Gastroesophageal sphincter (tissue), 4 donors: ENCODE data around the gene RREB1. TPM values are rescaled to one million over a fixed set of nuclear protein-coding genes. Genes with fewer than 3 reads are reported as not detected.

Experiments used
- ATAC-seq: fragments of 150-250 bp; one replicate; pipeline ENCODE4 v1.9.1; 2016; ENCODE audit warnings: mild to moderate bottlenecking, moderate library complexity
- H3K27ac ChIP-seq, 4 donors: fragments of 200-600 bp; sonication (generic) in 3 of 4; 1 replicate in 3 of 4; 2 replicates in 1 of 4; pipeline ENCODE4 v1.5.1; 2016 to 2019
- H3K27me3 ChIP-seq: fragments of 200-600 bp; sonication (generic); one replicate; pipeline ENCODE4 v1.5.1; 2019
- H3K36me3 ChIP-seq, 2 donors: fragments of 200-600 bp; sonication (generic); one replicate each; pipeline ENCODE4 v1.5.1; 2019; ENCODE audit warnings: control low read depth in 1 of 2
- H3K4me1 ChIP-seq, 3 donors: fragments of 200-600 bp; sonication (generic); 1 replicate in 2 of 3; 2 replicates in 1 of 3; pipeline ENCODE4 v1.5.1; 2016 to 2019; ENCODE audit warnings: control low read depth in 2 of 3
- H3K4me3 ChIP-seq, 2 donors: fragments of 200-600 bp; sonication (generic); one replicate each; pipeline ENCODE4 v1.5.1; 2019; ENCODE audit warnings: mild to moderate bottlenecking in 1 of 2, moderate library complexity in 1 of 2
- H3K9me3 ChIP-seq, 3 donors: fragments of 200-600 bp; sonication (generic); one replicate each; pipeline ENCODE4 v1.5.1; 2017 to 2019; ENCODE audit warnings: control low read depth in 2 of 3
- CTCF ChIP-seq, 4 experiments: fragments of 200-600 bp in 2 of 4; fragments of 450-650 bp in 2 of 4; sonication (generic) in 1 of 4; IDR thresholded peaks; one replicate each; pipeline ENCODE4 v1.5.1; 2017 to 2019; ENCODE audit warnings: antibody characterized with exemption in 4 of 4, mild to moderate bottlenecking in 2 of 4, moderate library complexity in 2 of 4
- EP300 ChIP-seq: sonication (generic); formaldehyde crosslinking; IDR thresholded peaks from one replicate; pipeline ENCODE4 v1.6.1; 2017; ENCODE audit warnings: antibody characterized with exemption, mild to moderate bottlenecking
- POLR2A ChIP-seq, 2 donors: fragments of 450-650 bp; IDR thresholded peaks; one replicate each; pipeline ENCODE4 v1.6.1; 2017; ENCODE audit warnings: antibody characterized with exemption in 2 of 2, mild to moderate bottlenecking in 2 of 2, moderate library complexity in 1 of 2
- POLR2AphosphoS5 ChIP-seq: sonication (generic); formaldehyde crosslinking; IDR thresholded peaks from one replicate; pipeline ENCODE4 v1.6.1; 2017; ENCODE audit warnings: antibody characterized with exemption
- WGBS, 2 donors: methylation state at CpG; one replicate each; pipeline ENCODE4 v1.1.5; 2018; ENCODE audit warnings: low coverage in 1 of 2; 5-methylcytosine and 5-hydroxymethylcytosine counted together
- total RNA-seq, 4 donors: library from RNA; depleted of rRNA; stranded (reverse); fragments of >200 nt; gene quantifications; one replicate each; pipeline ENCODE4 v1.1.0, GENCODE V29; 2016

Gene RREB1
- total RNA-seq, 4 donors from 2014 or later = 20.3 to 40.8 (median 28.1) TPM

DNA sequence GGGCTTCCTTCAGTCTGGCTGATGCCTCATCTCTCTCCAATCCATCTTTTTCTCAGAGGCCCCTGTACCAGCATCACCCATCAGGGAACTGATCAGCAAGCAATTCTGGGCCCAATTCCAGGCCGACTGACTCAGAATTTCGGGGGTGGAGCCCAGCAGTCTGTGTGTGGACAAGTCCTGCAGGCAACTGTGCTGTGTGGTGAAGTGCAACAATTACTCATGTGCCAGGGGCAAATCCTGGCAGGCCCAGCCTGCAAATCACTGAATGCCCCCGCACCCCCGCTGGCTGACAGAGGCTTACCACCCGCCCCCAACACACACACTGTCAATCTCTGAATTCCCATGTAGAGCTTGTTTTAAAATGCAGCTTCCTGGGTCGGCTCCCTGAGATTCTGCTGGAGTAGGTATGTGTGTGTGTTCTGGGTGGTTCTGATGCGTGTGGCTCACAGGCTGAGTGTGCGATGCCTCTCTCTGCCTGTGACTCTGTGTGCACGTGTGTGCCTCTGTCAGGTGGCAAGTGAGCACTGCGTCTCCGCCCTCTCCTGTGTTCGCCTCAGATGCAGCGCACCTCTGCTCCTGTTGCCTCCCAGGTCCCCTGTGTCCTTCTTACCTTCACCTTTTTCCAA is 159.8 kb downstream of the RREB1 start:
- WGBS, 2 donors = 62 to 64% methylated on average over 7 to 8 of the region's 13 CpGs

DNA sequence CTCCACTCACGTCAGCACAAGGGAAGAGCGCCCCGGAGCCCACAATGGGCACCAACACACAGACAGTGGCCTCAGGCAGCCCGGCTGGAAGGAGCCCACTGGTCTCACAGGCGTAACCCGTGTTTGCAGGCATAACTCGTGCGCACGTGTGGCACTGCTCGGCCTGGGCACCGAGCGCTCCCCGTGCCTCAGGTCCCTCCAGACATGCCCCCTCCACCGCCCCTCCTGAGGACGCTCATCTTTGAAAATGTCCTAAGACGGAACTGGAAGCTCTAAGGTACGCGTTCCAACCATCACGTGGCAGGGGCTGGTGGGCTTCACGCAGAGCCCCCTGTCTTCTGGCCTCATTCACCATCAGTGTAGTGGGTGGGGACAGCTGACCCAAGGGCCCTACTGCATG is 160.6 kb downstream of the RREB1 start:
- 93% methylated on average over 13 of the region's 20 CpGs; no CpG with 5 or more reads in 1 of the 2 donors for WGBS, 2 donors
- H3K27ac ChIP-seq = no peak overlapping the region
- H3K4me3 ChIP-seq = no peak overlapping the region
- no peaks in the 10 kb centered on the region for H3K27me3 ChIP-seq
- H3K9me3 ChIP-seq = peaks cover 0 to 8% (median 0%) of the 10 kb centered on the region in 3 donors
- H3K4me1 ChIP-seq = no peaks in the 10 kb centered on the region
- no peak for ATAC-seq
- no peaks in the 10 kb centered on the region for H3K36me3 ChIP-seq
- no peak for TF ChIP-seq POLR2A (IDR thresholded peaks at IDR 0.05)
- no peak for TF ChIP-seq POLR2AphosphoS5
- TF ChIP-seq EP300 = no peak
- no peak for TF ChIP-seq CTCF (IDR thresholded peaks at IDR 0.05)

More for the DNA sequence above, 159.8 kb downstream of the RREB1 start:
- no peak overlapping the region for H3K4me3 ChIP-seq
- peaks cover 0 to 8% (median 0%) of the 10 kb centered on the region in 3 donors for H3K9me3 ChIP-seq
- H3K27me3 ChIP-seq = no peaks in the 10 kb centered on the region
- H3K36me3 ChIP-seq = no peaks in the 10 kb centered on the region
- ATAC-seq = peak; percentile 54
- no peak for TF ChIP-seq CTCF (IDR thresholded peaks at IDR 0.05)
- TF ChIP-seq POLR2AphosphoS5 = no peak
- TF ChIP-seq POLR2A (IDR thresholded peaks at IDR 0.05) = no peak
- TF ChIP-seq EP300 = no peak
- H3K27ac ChIP-seq = no peak overlapping the region
- H3K4me1 ChIP-seq = no peaks in the 10 kb centered on the region

- 86% methylated on average over 1 of the region's 23 CpGs; no CpG with 5 or more reads in 1 of the 2 donors for WGBS, 2 donors
- Histone ChIP-seq H3K4me3 (no peak overlapping the region), H3K27ac (no peak overlapping the region), H3K36me3 (no peaks in the 10 kb centered on the region), H3K9me3 (peaks cover 0 to 8% (median 0%) of the 10 kb centered on the region in 3 donors), H3K27me3 (no peaks in the 10 kb centered on the region), H3K4me1 (no peaks in the 10 kb centered on the region)
- no peak for ATAC-seq
- no peak for TF ChIP-seq CTCF (IDR thresholded peaks at IDR 0.05)
- TF ChIP-seq POLR2AphosphoS5 = no peak
- TF ChIP-seq EP300 = no peak
- TF ChIP-seq POLR2A (IDR thresholded peaks at IDR 0.05) = no peak
These were observed 161.2 kb downstream of the RREB1 start for GRCh38 chr6:7268816-7269555.

- no peaks in the 10 kb centered on the region for H3K27me3 ChIP-seq
- no peak for ATAC-seq
- no peaks in the 10 kb centered on the region for H3K4me1 ChIP-seq
- peaks cover 0 to 8% (median 0%) of the 10 kb centered on the region in 3 donors for H3K9me3 ChIP-seq
- TF ChIP-seq POLR2A (IDR thresholded peaks at IDR 0.05) (no peak), CTCF (IDR thresholded peaks at IDR 0.05) (no peak), EP300 (no peak)
- H3K4me3 ChIP-seq = no peak overlapping the region
- no peaks in the 10 kb centered on the region for H3K36me3 ChIP-seq
- no peak overlapping the region for H3K27ac ChIP-seq
- 69 to 77% methylated on average over 3 to 5 of the region's 5 CpGs for WGBS, 2 donors
These were observed 162.1 kb downstream of the RREB1 start for GRCh38 chr6:7269816-7270215.
